Endometrium (tissue), 2 donors: ENCODE results near the gene MEDAG.
"Not testable (repeated sequence)": the region's sequence is repeated elsewhere in the genome, so short reads cannot be mapped to it uniquely, and the experiment has no call there.

Source experiments
- FAIRE-seq: peaks from 2 replicates; lab custom pipeline; 2012; peaks lifted over from hg19 to GRCh38; lab: Jason Lieb, UNC
- donor health status: control.
- donor health status: control.

MEDAG gene

GRCh38 chr13:30907121-30907861 lies 1.2 kb downstream of the MEDAG start:
- FAIRE-seq: no peak

- FAIRE-seq: no peak
Measured at GRCh38 chr13:30908416-30908980, 2.4 kb downstream of the MEDAG start.

- FAIRE-seq: no peak
Measured at GRCh38 chr13:30910676-30911075, 4.6 kb downstream of the MEDAG start.

GRCh38 chr13:30915691-30916541 lies 9.8 kb downstream of the MEDAG start:
- FAIRE-seq: no peak

- FAIRE-seq: no peak
Measured at GRCh38 chr13:30916991-30917390, 10.9 kb downstream of the MEDAG start.

GRCh38 chr13:30918662-30919405 lies 12.8 kb downstream of the MEDAG start:
- peak; percentile 89 for FAIRE-seq

GRCh38 chr13:30920162-30920909 lies 14.3 kb downstream of the MEDAG start:
- no peak for FAIRE-seq

- FAIRE-seq: no peak
Measured at GRCh38 chr13:30923418-30923817, 17.3 kb downstream of the MEDAG start.

GRCh38 chr13:30924721-30925120 lies 18.6 kb downstream of the MEDAG start:
- no peak for FAIRE-seq

- FAIRE-seq: no peak
Measured at GRCh38 chr13:30925429-30925828, 19.4 kb downstream of the MEDAG start.

- FAIRE-seq: no peak
Measured at GRCh38 chr13:30926781-30927180, 20.7 kb downstream of the MEDAG start.

GRCh38 chr13:30927188-30927587 lies 21.1 kb downstream of the MEDAG start:
- FAIRE-seq: not testable (repeated sequence)

- no peak for FAIRE-seq
Measured at GRCh38 chr13:30927595-30927994, 21.5 kb downstream of the MEDAG start.

GRCh38 chr13:30928978-30929377 lies 22.9 kb downstream of the MEDAG start:
- FAIRE-seq: no peak

GRCh38 chr13:30932481-30933353 lies 26.6 kb downstream of the MEDAG start, which contains the start of gene TEX26:
TSS of gene TEX26 (plus strand) at chr13:30932656. CDS start at chr13:30932716, 60 bp downstream.
- no peak for FAIRE-seq

GRCh38 chr13:30933354-30933670 lies 27.2 kb downstream of the MEDAG start:
- no peak for FAIRE-seq

GRCh38 chr13:30934381-30934780 lies 28.3 kb downstream of the MEDAG start:
- FAIRE-seq: no peak

- no peak for FAIRE-seq
Measured at GRCh38 chr13:30934803-30935202, 28.7 kb downstream of the MEDAG start.

GRCh38 chr13:30936971-30937370 lies 30.9 kb downstream of the MEDAG start:
- no peak for FAIRE-seq

GRCh38 chr13:30943881-30944280 lies 37.8 kb downstream of the MEDAG start:
- no peak for FAIRE-seq
